ENCODE results near the gene NTPCR.

NTPCR gene

DNA sequence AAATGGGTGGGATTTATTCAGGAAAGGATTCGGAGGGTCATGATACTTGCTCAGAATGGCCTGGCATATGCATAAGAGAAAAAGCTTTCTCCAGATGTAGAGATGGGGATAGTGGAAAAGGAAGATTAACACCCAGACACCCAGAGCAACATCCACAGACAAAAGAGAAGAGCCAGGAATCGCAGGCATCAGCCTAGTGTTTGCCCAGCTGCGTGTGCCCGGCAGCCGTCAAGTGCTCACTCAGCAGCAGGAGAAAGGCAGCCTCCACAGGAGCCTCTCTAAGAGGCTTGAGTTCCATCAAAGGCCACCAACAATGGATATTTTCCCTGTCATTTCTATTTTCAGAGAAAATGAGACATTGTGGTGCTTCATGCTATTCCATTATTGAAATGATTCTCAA is 54.7 kb downstream of the NTPCR start (continued):
- TF ChIP-seq, protein P1, sequence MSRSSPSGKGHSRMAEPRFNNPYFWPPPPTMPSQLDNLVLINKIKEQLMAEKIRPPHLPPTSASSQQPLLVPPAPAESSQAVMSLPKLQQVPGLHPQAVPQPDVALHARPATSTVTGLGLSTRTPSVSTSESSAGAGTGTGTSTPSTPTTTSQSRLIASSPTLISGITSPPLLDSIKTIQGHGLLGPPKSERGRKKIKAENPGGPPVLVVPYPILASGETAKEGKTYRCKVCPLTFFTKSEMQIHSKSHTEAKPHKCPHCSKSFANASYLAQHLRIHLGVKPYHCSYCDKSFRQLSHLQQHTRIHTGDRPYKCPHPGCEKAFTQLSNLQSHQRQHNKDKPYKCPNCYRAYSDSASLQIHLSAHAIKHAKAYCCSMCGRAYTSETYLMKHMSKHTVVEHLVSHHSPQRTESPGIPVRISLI (tag by site-specific recombination; IDR thresholded peaks at IDR 0.05) = no peak
- TF ChIP-seq SETDB1 (IDR thresholded peaks at IDR 0.05; ENCODE audit: insufficient read length, low read length) (no peak), ZNF211 (tag by site-specific recombination; IDR thresholded peaks at IDR 0.05; ENCODE audit: low read depth) (no peak)

DNA sequence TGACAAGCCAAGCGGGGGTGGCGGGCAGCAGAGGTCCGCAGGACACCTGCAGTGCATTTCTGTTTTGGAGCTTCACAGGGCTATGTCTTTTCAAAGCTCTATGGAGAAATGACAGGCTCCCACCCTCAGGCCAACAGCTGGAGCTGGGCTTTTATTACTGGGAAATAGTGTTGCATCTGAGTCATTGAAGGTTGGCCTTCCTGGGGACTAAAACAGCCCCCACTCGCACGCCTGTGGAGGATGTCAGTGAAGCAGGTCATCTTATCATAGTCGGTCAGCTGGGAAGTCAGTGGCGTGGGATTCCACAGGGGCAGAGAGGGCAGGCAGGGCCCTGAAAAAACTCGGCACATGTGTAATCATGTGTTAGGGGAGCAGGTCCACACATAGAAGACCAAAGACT is 55.3 kb downstream of the NTPCR start:
- H3K27ac ChIP-seq (ENCODE audit: extremely low read depth, low read depth, low read length) = no peak overlapping the region
- H3K4me3 ChIP-seq (ENCODE audit: low read depth, low read length) = no peak overlapping the region
- no peaks in the 10 kb centered on the region for H3K9me3 ChIP-seq (ENCODE audit: control insufficient read depth, insufficient read depth, low read depth, low read length)
- TF ChIP-seq ELK4 (IDR thresholded peaks at IDR 0.05; ENCODE audit: borderline replicate concordance, low read depth, low read length) = no peak
- TF ChIP-seq, protein P2, sequence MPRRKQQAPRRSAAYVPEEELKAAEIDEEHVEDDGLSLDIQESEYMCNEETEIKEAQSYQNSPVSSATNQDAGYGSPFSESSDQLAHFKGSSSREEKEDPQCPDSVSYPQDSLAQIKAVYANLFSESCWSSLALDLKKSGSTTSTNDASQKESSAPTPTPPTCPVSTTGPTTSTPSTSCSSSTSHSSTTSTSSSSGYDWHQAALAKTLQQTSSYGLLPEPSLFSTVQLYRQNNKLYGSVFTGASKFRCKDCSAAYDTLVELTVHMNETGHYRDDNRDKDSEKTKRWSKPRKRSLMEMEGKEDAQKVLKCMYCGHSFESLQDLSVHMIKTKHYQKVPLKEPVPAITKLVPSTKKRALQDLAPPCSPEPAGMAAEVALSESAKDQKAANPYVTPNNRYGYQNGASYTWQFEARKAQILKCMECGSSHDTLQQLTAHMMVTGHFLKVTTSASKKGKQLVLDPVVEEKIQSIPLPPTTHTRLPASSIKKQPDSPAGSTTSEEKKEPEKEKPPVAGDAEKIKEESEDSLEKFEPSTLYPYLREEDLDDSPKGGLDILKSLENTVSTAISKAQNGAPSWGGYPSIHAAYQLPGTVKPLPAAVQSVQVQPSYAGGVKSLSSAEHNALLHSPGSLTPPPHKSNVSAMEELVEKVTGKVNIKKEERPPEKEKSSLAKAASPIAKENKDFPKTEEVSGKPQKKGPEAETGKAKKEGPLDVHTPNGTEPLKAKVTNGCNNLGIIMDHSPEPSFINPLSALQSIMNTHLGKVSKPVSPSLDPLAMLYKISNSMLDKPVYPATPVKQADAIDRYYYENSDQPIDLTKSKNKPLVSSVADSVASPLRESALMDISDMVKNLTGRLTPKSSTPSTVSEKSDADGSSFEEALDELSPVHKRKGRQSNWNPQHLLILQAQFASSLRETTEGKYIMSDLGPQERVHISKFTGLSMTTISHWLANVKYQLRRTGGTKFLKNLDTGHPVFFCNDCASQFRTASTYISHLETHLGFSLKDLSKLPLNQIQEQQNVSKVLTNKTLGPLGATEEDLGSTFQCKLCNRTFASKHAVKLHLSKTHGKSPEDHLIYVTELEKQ (tag by site-specific recombination; IDR thresholded peaks at IDR 0.05; ENCODE audit: borderline replicate concordance) = no peak
- H3K4me1 ChIP-seq (ENCODE audit: control insufficient read depth, insufficient read depth, low read length) = no peaks in the 10 kb centered on the region
- CTCF ChIA-PET = interaction anchor here (0.5 to 0.9 kb wide), 5 partner anchors 20 to 1023 kb away, joined by 3 to 6 read pairs (median 3); no protein-coding TSS in a partner anchor
- H3K36me3 ChIP-seq (ENCODE audit: control insufficient read depth in 2 of 2, insufficient read depth in 1 of 2, low read length in 2 of 2) = peaks cover 0 to 17% of the 10 kb centered on the region in 2 experiments; a peak in 2 of 3 replicates
- POLR2A ChIA-PET = no interaction called here

DNA sequence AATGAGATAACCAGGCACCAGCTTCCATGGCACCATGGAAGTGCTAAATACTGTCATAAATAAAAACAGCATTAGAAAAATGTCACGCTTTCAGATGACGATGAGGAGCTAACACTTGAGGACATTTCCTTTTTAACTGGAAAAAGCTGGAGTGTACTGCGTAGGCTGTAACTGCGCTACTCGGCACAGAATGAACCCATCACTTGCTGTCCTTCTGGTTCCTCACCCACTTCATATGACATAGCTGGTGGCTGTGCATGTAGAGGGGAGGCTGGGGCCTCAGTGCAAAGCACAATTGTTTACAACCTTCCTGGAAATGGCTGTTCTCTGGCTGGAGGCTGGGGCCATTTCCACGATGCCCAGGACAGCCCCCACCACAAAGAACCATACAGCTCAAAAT is 55.7 kb downstream of the NTPCR start:
- Histone ChIP-seq H3K36me3 (ENCODE audit: control insufficient read depth in 2 of 2, insufficient read depth in 1 of 2, low read length in 2 of 2) (peaks cover 0 to 14% of the 10 kb centered on the region in 2 experiments; a peak in 2 of 3 replicates), H3K27ac (ENCODE audit: extremely low read depth, low read depth, low read length) (no peak overlapping the region), H3K4me1 (ENCODE audit: control insufficient read depth, insufficient read depth, low read length) (no peaks in the 10 kb centered on the region), H3K4me3 (ENCODE audit: low read depth, low read length) (no peak overlapping the region), H3K9me3 (ENCODE audit: control insufficient read depth, insufficient read depth, low read depth, low read length) (no peaks in the 10 kb centered on the region)
- TF ChIP-seq ZNF433 (tag by site-specific recombination; IDR thresholded peaks at IDR 0.05; ENCODE audit: low read depth) (no peak), ZBTB44 (tag by site-specific recombination; IDR thresholded peaks at IDR 0.05) (no peak), ZNF785 (tag by site-specific recombination; IDR thresholded peaks at IDR 0.05) (no peak), ZNF274 (IDR thresholded peaks at IDR 0.05; ENCODE audit: low read length) (no peak), ZNF274 (tag by site-specific recombination; IDR thresholded peaks at IDR 0.05; ENCODE audit: borderline replicate concordance) (no peak), MZF1 (tag by site-specific recombination; IDR thresholded peaks at IDR 0.05; ENCODE audit: borderline replicate concordance) (no peak), GLIS1 (tag by site-specific recombination; IDR thresholded peaks at IDR 0.05) (no peak)
- POLR2A ChIA-PET = no interaction called here
- CTCF ChIA-PET = interaction anchor here (0.5 to 0.9 kb wide), 5 partner anchors 21 to 1024 kb away, joined by 3 to 6 read pairs (median 3); no protein-coding TSS in a partner anchor

Measured in HEK293 (cell line).